Measurements from ENCODE around the gene CAPN15. TPM values are rescaled to one million over a fixed set of nuclear protein-coding genes. Genes with fewer than 3 reads are reported as not detected.

Gene CAPN15
- total RNA-seq, 1 donor from 2014 or later: 45.2 TPM

DNA sequence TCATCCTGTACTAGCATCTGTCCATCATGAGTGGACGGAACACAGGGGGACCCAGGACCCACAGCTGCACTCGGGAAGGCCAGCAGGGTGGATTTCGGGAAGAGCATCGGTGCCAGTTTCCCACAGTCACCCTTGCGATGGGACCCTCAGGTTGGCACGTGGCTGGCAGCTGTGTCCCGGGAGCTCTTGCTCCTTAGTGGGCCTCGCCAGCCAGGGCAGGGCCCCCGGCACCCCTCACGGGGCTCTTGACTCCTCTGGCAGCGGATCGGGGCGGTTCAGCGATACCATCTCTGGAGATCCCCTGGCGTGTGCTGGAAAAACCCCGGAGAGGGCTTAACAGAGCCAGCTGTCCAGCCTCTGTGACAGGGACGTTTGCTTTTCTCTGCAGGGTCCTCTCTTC lies 9.2 kb downstream of the CAPN15 start:
- Histone ChIP-seq H3K4me1 (no peaks in the 10 kb centered on the region), H3K9me3 (no peaks in the 10 kb centered on the region), H3K27me3 (no peaks in the 10 kb centered on the region), H3K4me3 (no peak overlapping the region), H3K36me3 (no peaks in the 10 kb centered on the region), H3K27ac (no peak overlapping the region)
- ATAC-seq (no peak), DNase-seq (no peak)
- intact Hi-C loops (cut with DNase I): no loop called here
- TF ChIP-seq, protein P1, sequence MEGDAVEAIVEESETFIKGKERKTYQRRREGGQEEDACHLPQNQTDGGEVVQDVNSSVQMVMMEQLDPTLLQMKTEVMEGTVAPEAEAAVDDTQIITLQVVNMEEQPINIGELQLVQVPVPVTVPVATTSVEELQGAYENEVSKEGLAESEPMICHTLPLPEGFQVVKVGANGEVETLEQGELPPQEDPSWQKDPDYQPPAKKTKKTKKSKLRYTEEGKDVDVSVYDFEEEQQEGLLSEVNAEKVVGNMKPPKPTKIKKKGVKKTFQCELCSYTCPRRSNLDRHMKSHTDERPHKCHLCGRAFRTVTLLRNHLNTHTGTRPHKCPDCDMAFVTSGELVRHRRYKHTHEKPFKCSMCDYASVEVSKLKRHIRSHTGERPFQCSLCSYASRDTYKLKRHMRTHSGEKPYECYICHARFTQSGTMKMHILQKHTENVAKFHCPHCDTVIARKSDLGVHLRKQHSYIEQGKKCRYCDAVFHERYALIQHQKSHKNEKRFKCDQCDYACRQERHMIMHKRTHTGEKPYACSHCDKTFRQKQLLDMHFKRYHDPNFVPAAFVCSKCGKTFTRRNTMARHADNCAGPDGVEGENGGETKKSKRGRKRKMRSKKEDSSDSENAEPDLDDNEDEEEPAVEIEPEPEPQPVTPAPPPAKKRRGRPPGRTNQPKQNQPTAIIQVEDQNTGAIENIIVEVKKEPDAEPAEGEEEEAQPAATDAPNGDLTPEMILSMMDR (IDR thresholded peaks at IDR 0.05): no peak

DNA sequence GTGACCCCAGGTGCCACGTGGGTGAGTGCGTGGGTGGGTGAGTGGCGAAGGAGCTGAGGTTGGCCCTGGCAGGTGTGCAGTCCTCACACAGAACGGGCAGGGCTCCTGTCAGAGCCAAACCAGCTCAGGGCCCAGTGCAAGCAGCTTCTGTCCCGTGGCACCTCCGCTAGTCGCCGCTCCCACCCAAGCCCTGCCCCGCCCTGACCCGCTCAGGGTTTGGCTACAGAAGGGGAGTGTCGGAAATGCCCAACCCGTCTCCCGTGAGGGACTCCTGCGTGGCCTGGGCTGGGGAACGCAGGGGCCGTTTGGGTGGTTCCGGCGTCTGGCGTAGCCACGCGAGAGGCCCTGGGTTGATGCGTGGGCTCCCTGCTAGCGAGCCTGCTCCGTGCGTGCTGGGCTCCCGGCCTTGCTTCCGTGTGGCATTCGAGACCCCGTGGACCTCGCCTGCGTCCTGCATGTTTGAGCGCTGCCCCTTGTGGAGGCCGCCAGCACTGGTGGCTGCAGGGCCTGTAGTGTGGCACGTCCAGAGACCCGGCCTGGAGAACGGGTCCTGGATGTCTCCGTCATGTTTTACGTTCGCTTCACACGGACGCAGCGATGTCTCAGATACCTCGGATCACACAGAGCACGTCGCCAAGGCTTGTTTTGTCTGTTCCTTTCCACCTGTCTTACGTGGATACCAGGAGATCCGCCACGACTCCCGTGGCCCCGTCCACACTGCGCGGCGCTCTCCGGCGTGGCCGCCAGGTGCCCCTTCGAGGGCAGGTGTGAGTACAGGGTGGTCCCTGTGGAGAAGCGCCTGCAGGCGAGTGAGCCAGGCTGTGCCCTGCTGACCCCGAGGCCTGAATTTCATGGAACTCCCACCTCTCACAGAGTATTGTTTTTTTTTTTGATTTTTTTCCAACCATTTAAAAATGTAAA lies 10.2 kb downstream of the CAPN15 start:
- Histone ChIP-seq H3K4me1 (no peaks in the 10 kb centered on the region), H3K27ac (no peak overlapping the region), H3K4me3 (no peak overlapping the region), H3K36me3 (no peaks in the 10 kb centered on the region), H3K27me3 (no peaks in the 10 kb centered on the region), H3K9me3 (no peaks in the 10 kb centered on the region)
- TF ChIP-seq, protein P1 (IDR thresholded peaks at IDR 0.05): no peak
- intact Hi-C loops (cut with DNase I): no loop called here
- DNase-seq: no peak
- no peak for ATAC-seq

DNA sequence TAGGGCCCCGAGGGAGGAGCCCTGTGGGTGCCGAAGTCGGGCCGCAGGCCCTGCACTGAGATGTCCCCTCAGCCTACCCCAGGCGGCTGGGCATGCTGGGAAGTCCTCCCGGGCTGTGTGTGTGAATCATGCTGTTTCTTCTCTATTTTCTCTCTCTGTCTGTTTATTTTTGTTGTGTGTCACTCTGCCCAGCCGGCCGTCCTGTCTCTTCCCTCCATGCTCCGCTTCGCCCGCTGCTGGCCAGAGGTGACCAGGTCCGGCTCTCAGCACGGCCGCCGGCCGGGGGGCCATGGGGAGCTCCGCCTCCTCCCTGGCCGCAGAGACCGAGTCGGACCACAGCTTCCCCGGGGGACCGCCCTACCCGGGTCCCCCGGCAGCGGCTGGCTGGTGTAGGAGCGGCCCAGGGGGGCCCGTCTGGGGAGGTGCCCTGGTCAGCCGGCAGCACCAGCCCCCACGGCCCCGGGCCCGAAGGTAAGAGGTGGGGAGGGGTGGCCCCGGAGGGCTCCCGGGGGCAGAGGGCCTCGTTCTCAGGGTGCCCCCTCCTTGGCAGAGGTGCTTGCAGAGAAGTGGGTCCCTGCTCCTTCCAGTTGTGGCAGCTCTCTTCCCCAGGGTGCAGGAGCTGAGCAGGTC lies 12.5 kb downstream of the CAPN15 start:
- Histone ChIP-seq H3K4me3 (no peak overlapping the region), H3K4me1 (no peaks in the 10 kb centered on the region), H3K36me3 (no peaks in the 10 kb centered on the region), H3K27ac (no peak overlapping the region), H3K27me3 (no peaks in the 10 kb centered on the region), H3K9me3 (no peaks in the 10 kb centered on the region)
- ATAC-seq (no peak), DNase-seq (no peak)
- intact Hi-C loops (cut with DNase I): no loop called here
- TF ChIP-seq, protein P1 (IDR thresholded peaks at IDR 0.05): no peak

DNA sequence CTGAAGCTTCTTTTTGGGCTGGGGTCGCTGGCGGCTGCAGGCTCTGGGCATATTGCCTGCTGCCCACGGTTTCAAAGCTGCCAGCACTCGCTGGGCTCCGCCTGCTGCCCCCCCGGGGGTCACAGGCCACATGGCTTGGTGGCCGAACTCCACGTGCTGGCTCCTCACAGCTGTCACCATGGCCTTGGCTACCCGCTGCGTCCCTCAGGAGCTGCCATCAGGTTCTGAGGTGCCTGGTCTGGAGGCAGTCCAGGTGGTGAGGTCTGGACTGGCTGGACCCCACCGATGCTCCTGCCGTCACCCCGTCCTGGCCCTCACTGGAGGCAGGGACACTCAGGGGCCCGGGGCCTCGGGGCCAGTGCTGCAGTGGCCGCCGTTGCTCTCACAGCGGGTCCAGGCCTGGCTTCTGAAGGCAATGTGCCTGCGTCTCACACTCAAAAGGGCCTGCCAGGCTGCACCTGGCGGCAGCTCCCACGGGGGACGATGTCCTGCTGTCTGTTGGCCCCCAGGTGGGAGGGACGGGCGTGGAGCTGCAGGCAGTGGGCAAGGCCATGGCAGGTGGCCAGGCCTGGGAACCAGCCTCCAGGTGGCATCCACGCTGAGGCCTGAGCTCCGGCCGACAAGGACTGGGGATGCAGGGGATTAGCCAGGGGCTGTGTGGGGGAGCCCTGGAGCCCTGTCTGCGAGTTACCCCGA lies 13.3 kb downstream of the CAPN15 start:
- TF ChIP-seq, protein P1 (IDR thresholded peaks at IDR 0.05): no peak
- ATAC-seq: no peak
- Histone ChIP-seq H3K4me3 (no peak overlapping the region), H3K9me3 (no peaks in the 10 kb centered on the region), H3K27ac (no peak overlapping the region), H3K36me3 (no peaks in the 10 kb centered on the region), H3K4me1 (no peaks in the 10 kb centered on the region), H3K27me3 (no peaks in the 10 kb centered on the region)
- intact Hi-C loops (cut with DNase I): no loop called here
- DNase-seq: no peak

DNA sequence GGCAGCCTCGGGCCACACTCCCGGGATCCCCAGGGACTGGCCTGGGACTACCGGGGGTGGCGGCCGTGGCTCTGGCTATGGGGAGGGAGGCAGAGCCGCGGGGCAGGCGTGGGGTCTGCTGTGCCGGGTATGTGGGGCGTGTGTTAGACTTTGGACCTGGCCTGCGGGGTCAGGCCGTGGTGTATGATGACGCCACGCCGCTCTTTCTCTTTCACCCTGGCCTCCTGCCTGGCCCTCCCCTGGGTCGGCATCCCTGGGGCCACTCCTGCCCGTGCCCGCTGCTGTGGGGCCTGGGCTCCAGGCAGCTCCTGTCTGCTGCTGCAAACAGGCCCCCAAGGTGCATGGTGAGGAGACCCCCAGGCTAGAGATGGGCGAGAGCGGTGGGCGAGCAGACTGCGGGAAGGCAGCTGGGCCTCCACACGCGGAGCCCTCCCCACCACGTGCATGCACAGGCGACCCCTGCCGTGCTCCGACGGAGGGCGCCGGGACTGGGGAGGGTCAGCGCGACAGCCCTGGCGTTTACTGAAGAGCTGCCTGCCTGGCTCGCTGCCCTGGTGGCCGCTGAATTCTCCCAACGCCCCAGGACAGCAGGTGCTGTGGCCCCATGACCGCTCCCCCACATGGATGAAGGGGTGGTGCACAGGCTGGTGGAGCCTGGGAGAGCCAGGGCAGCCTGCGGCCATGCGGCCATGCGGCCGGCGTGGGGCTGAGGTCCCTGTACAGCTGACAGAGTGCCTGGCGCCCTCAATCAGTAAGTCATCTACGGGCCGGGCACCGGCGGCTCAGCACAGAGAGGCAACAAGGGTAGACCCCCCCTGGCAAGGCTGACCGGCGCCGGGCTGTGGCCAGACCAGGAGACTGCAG lies 16.0 kb downstream of the CAPN15 start:
- intact Hi-C loops (cut with DNase I): no loop called here
- peaks cover 9% of the 10 kb centered on the region for H3K36me3 ChIP-seq

More for the DNA sequence above, 16.0 kb downstream of the CAPN15 start:
- no peak overlapping the region for H3K4me3 ChIP-seq
- ATAC-seq (no peak), DNase-seq (no peak)
- H3K27me3 ChIP-seq: no peaks in the 10 kb centered on the region
- no peaks in the 10 kb centered on the region for H3K4me1 ChIP-seq
- no peaks in the 10 kb centered on the region for H3K9me3 ChIP-seq
- TF ChIP-seq, protein P1 (IDR thresholded peaks at IDR 0.05): no peak
- H3K27ac ChIP-seq: no peak overlapping the region

Measured in upper lobe of right lung (tissue), 1 donor.